H1 (cell line): ENCODE results near the gene COL4A2. TPM values are rescaled to one million over a fixed set of nuclear protein-coding genes. Genes with fewer than 3 reads are reported as not detected.

Source experiments
- CTCF ChIA-PET: fragments of 300-600 bp; sonication (Branson Sonifier 250); formaldehyde crosslinking; loops from one replicate; lab custom pipeline; 2021; ENCODE audit not compliant: partially characterized antibody; lab: Charles Lee
- POLR2A ChIA-PET: fragments of 300-600 bp; sonication (Branson Sonifier 250); formaldehyde crosslinking; loops from one replicate; lab custom pipeline; 2021; ENCODE audit warnings: inconsistent platforms; ENCODE audit not compliant: partially characterized antibody; lab: Charles Lee
- DNase-seq, 2 experiments: peaks; one replicate each; pipeline versions ENCODE4 v3.0.0 to v3.0.0-alpha.2; 2010 to 2022; ENCODE audit warnings: low spot score in 2 of 2, low read depth in 1 of 2, mixed read lengths in 1 of 2
- FAIRE-seq: peaks from 2 replicates; lab custom pipeline; 2011; peaks lifted over from hg19 to GRCh38; lab: Jason Lieb, UNC
- H2AFZ ChIP-seq: 2 replicates; pipeline ENCODE4 v1.8.1; 2012; ENCODE audit warnings: low read length, inconsistent platforms
- H2AK5ac ChIP-seq: 2 replicates; pipeline ENCODE4 v1.6.1; 2013; ENCODE audit warnings: low read depth, low read length
- H2BK120ac ChIP-seq: replicated peaks from 2 replicates; pipeline ENCODE3; 2013; ENCODE audit warnings: low read depth, low read length, inconsistent platforms
- H2BK12ac ChIP-seq: 2 replicates; pipeline ENCODE4 v1.6.1; 2013; ENCODE audit warnings: low read depth, low read length
- H2BK15ac ChIP-seq: 2 replicates; pipeline ENCODE4 v1.6.1; 2013; ENCODE audit warnings: low read length
- H2BK20ac ChIP-seq: 2 replicates; pipeline ENCODE4 v1.6.1; 2013; ENCODE audit warnings: low read length
- H2BK5ac ChIP-seq: 2 replicates; pipeline ENCODE4 v1.6.1; 2013; ENCODE audit warnings: low read depth, low read length
- H3K14ac ChIP-seq: 2 replicates; pipeline ENCODE4 v1.6.1; 2013; ENCODE audit warnings: inconsistent platforms; ENCODE audit not compliant: insufficient read length
- H3K18ac ChIP-seq: 2 replicates; pipeline ENCODE4 v1.6.1; 2013; ENCODE audit warnings: low read length; ENCODE audit errors: extremely low read depth
- H3K23ac ChIP-seq: 2 replicates; pipeline ENCODE4 v1.6.1; 2013; ENCODE audit warnings: inconsistent platforms; ENCODE audit not compliant: insufficient read length
- H3K23me2 ChIP-seq: 2 replicates; pipeline ENCODE4 v1.6.1; 2013; ENCODE audit warnings: low read depth, low read length
- H3K27ac ChIP-seq: 2 replicates; pipeline ENCODE4 v1.6.1; 2011; ENCODE audit warnings: low read depth, low read length, inconsistent platforms
- H3K27me3 ChIP-seq, 4 experiments: replicated peaks in 1 of 4; 1 replicate in 1 of 4; 2 replicates in 3 of 4; pipeline versions ENCODE4 v1.6.1 to v1.8.1; 2011 to 2013; ENCODE audit warnings: low read length in 3 of 4, mild to moderate bottlenecking in 3 of 4, inconsistent platforms in 2 of 4, mixed read lengths in 2 of 4, moderate library complexity in 1 of 4; ENCODE audit not compliant: control insufficient read depth in 3 of 4, insufficient read depth in 3 of 4; ENCODE audit errors: extremely low read depth in 1 of 4
- H3K36me3 ChIP-seq, 4 experiments: 2 replicates each; pipeline versions ENCODE4 v1.6.1 to v1.8.1; 2011 to 2013; ENCODE audit warnings: mild to moderate bottlenecking in 4 of 4, low read length in 3 of 4, moderate library complexity in 2 of 4, control low read depth in 1 of 4, inconsistent platforms in 1 of 4; ENCODE audit not compliant: insufficient read depth in 4 of 4, control insufficient read depth in 2 of 4
- H3K4ac ChIP-seq: replicated peaks from 2 replicates; pipeline ENCODE3; 2013; ENCODE audit warnings: low read length, low read depth, mixed read lengths, inconsistent platforms; ENCODE audit not compliant: insufficient read length
- H3K4me1 ChIP-seq, 4 experiments: replicated peaks in 1 of 4; 1 replicate in 1 of 4; 2 replicates in 3 of 4; pipeline versions ENCODE4 v1.6.1 to v1.8.1; 2011 to 2013; ENCODE audit warnings: low read length in 3 of 4, inconsistent platforms in 2 of 4, mixed read lengths in 1 of 4; ENCODE audit not compliant: insufficient read depth in 4 of 4, control insufficient read depth in 3 of 4
- H3K4me2 ChIP-seq, 2 experiments: 2 replicates each; pipeline versions ENCODE4 v1.6.1 to v1.8.1; 2011 to 2013; ENCODE audit warnings: low read depth in 2 of 2, low read length in 2 of 2, control low read depth in 1 of 2, inconsistent platforms in 1 of 2, mild to moderate bottlenecking in 1 of 2; ENCODE audit not compliant: insufficient read depth in 1 of 2
- H3K4me3 ChIP-seq, 4 experiments: fragments of 200-600, 300-600 bp in 1 of 4; sonication (generic), shearing (Covaris generic), sonication (Bioruptor Twin) in 1 of 4; 2 replicates each; pipeline versions ENCODE4 v1.5.1 to v1.8.1; 2011 to 2016; ENCODE audit warnings: low read length in 4 of 4, low read depth in 3 of 4, control low read depth in 2 of 4, inconsistent platforms in 2 of 4, mild to moderate bottlenecking in 2 of 4, mixed read lengths in 1 of 4, moderate library complexity in 1 of 4; ENCODE audit not compliant: insufficient read depth in 2 of 4; ENCODE audit errors: extremely low read depth in 1 of 4
- H3K56ac ChIP-seq: replicated peaks from 2 replicates; pipeline ENCODE3; 2013; ENCODE audit warnings: low read depth, mild to moderate bottlenecking, mixed read lengths, low read length, inconsistent platforms; ENCODE audit not compliant: insufficient read length
- H3K79me1 ChIP-seq: 2 replicates; pipeline ENCODE4 v1.6.1; 2013; ENCODE audit warnings: low read depth, low read length, control low read depth
- H3K79me2 ChIP-seq, 2 experiments: 2 replicates each; pipeline versions ENCODE4 v1.6.1 to v1.8.1; 2012 to 2013; ENCODE audit warnings: low read length in 2 of 2, mild to moderate bottlenecking in 2 of 2, inconsistent platforms in 1 of 2; ENCODE audit not compliant: insufficient read depth in 2 of 2, control insufficient read depth in 1 of 2
- H3K9ac ChIP-seq, 4 experiments: replicated peaks in 1 of 4; 1 replicate in 1 of 4; 2 replicates in 3 of 4; pipeline versions ENCODE4 v1.6.1 to v1.8.1; 2011 to 2013; ENCODE audit warnings: low read depth in 3 of 4, low read length in 3 of 4, control low read depth in 2 of 4, mild to moderate bottlenecking in 2 of 4, moderate library complexity in 2 of 4, inconsistent platforms in 1 of 4; ENCODE audit errors: extremely low read depth in 1 of 4
- H3K9me3 ChIP-seq, 2 experiments: 2 replicates each; pipeline versions ENCODE4 v1.6.1 to v1.8.1; 2012 to 2013; ENCODE audit warnings: mild to moderate bottlenecking in 2 of 2, moderate library complexity in 2 of 2, control low read depth in 1 of 2, inconsistent platforms in 1 of 2, low read depth in 1 of 2, low read length in 1 of 2, mixed read lengths in 1 of 2; ENCODE audit not compliant: insufficient read depth in 2 of 2
- H4K20me1 ChIP-seq, 2 experiments: replicated peaks in 1 of 2; 2 replicates each; pipeline versions ENCODE3 to v1.8.1; 2011 to 2013; ENCODE audit warnings: inconsistent platforms in 2 of 2, low read length in 2 of 2, mild to moderate bottlenecking in 1 of 2; ENCODE audit not compliant: insufficient read depth in 2 of 2, control insufficient read depth in 1 of 2
- H4K5ac ChIP-seq: 2 replicates; pipeline ENCODE4 v1.6.1; 2013; ENCODE audit warnings: low read length, low read depth, mixed read lengths, inconsistent platforms; ENCODE audit not compliant: insufficient read length
- H4K8ac ChIP-seq: 2 replicates; pipeline ENCODE4 v1.8.0; 2013; ENCODE audit warnings: mild to moderate bottlenecking, moderate library complexity, low read length, inconsistent platforms; ENCODE audit not compliant: insufficient read depth; ENCODE audit errors: extremely low read depth
- H4K91ac ChIP-seq: replicated peaks from 2 replicates; pipeline ENCODE3; 2013; ENCODE audit warnings: low read length, mixed read lengths, inconsistent platforms; ENCODE audit not compliant: insufficient read length
- HDAC2 ChIP-seq, 2 experiments: fragments of 300-600 bp in 1 of 2; sonication (generic) in 1 of 2; IDR thresholded peaks; 2 replicates each; pipeline ENCODE4 v1.6.1; 2011 to 2012; ENCODE audit warnings: low read depth in 2 of 2, low read length in 2 of 2, mild to moderate bottlenecking in 2 of 2, moderate library complexity in 2 of 2, borderline replicate concordance in 1 of 2, inconsistent platforms in 1 of 2
- RAD21 ChIP-seq, 2 experiments: IDR thresholded peaks in 1 of 2; conservative IDR thresholded peaks in 1 of 2; 2 replicates each; pipeline ENCODE4 v1.6.1; 2011; ENCODE audit warnings: low read depth in 2 of 2, low read length in 2 of 2, improper control_type of control experiment in 1 of 2, inconsistent platforms in 1 of 2, mild to moderate bottlenecking in 1 of 2, moderate library complexity in 1 of 2
- SIX5 ChIP-seq: IDR thresholded peaks from 2 replicates; pipeline ENCODE4 v1.6.1; 2011; ENCODE audit warnings: mild to moderate bottlenecking, low read depth, low read length
- WGBS, 2 experiments: shearing (Covaris generic) in 1 of 2; methylation state at CpG; one replicate each; pipeline versions ENCODE4 v1.1.6 to v1.1.7; 2013 to 2015; ENCODE audit warnings: low lambda C conversion rate in 2 of 2, mixed read lengths in 2 of 2, inconsistent platforms in 1 of 2, low coverage in 1 of 2, missing lambda C conversion rate in 1 of 2; ENCODE audit not compliant: insufficient replicate concordance in 2 of 2, insufficient coverage in 1 of 2, insufficient read length in 1 of 2; ENCODE audit errors: extremely low coverage in 1 of 2, missing lambda C conversion rate in 1 of 2; 5-methylcytosine and 5-hydroxymethylcytosine counted together
- polyA plus RNA-seq, 7 experiments: library from polyadenylated mRNA; depleted of rRNA in 3 of 7; stranded (reverse) in 5 of 7; unstranded in 2 of 7; fragments of >200 nt in 5 of 7; fragments of 200-250 nt in 2 of 7; gene quantifications; 1 replicate in 5 of 7; 2 replicates in 1 of 7; 4 replicates in 1 of 7; pipeline versions ENCODE4 v1.2.1 to v1.2.3, GENCODE V29; 2011 to 2013; ENCODE audit warnings: missing spikeins in 2 of 7, mixed read lengths in 2 of 7
- total RNA-seq: library from RNA; stranded (reverse); fragmentation: NEBNext Ultra II Directional; extraction: Animal tissue kit (Norgen Biotek cat#: 25700); gene quantifications from 2 replicates; pipeline ENCODE4 v1.2.1, GENCODE V29; 2021

The COL4A2 gene
- total and polyA plus RNA-seq, 2 of the 8 experiments (the other 6 are each of a cell fraction or from before 2014, with no cell fraction given): 80.4 to 87.3 TPM

- no peak overlapping the region for H3K18ac ChIP-seq
- H4K5ac ChIP-seq: no peak overlapping the region
- H3K4me2 ChIP-seq: no peak overlapping the region
- no peak overlapping the region for H3K56ac ChIP-seq
- H3K9me3 ChIP-seq: no peaks in the 10 kb centered on the region
- no peaks in the 10 kb centered on the region for H3K23me2 ChIP-seq
- H3K36me3 ChIP-seq: no peaks in the 10 kb centered on the region; a peak in 1 of 8 replicates
- H3K14ac ChIP-seq: no peak overlapping the region
- H3K23ac ChIP-seq: no peak overlapping the region
- peaks cover 0 to 2% of the 10 kb centered on the region in 2 experiments for H4K20me1 ChIP-seq
- H2AFZ ChIP-seq: no peak overlapping the region
- H2BK15ac ChIP-seq: no peak overlapping the region
- no peak for FAIRE-seq
- H3K9ac ChIP-seq: no peak overlapping the region
- ChIA-PET CTCF (interaction anchor here (0.8 to 1.8 kb wide), 3 partner anchors 8 to 33 kb away, joined by 3 to 4 read pairs (median 4); no protein-coding TSS in a partner anchor), POLR2A (interaction anchor here (1.4 to 1.6 kb wide), 2 partner anchors 14 to 21 kb away, joined by 4 to 7 read pairs; no protein-coding TSS in a partner anchor)
- H4K8ac ChIP-seq: no peak overlapping the region
- no peaks in the 10 kb centered on the region for H3K79me2 ChIP-seq
- no peak overlapping the region for H2BK5ac ChIP-seq
- H4K91ac ChIP-seq: no peak overlapping the region
- no peak overlapping the region for H3K4me3 ChIP-seq
- DNase-seq: no peak
- H2BK20ac ChIP-seq: no peak overlapping the region
- 0 out of 2 replicates have a peak overlapping the region, but pooled peaks have one; percentile 18 for H2AK5ac ChIP-seq
- H2BK12ac ChIP-seq: no peak overlapping the region
- H2BK120ac ChIP-seq: no peak overlapping the region
- H3K4ac ChIP-seq: no peak overlapping the region
- peaks cover 8 to 18% (median 11%) of the 10 kb centered on the region in 4 experiments for H3K4me1 ChIP-seq
- H3K79me1 ChIP-seq: 0 out of 2 replicates have a peak, but pooled peaks cover 3% of the 10 kb centered on the region
- H3K27ac ChIP-seq: no peak overlapping the region
- no peaks in the 10 kb centered on the region for H3K27me3 ChIP-seq
- 88% methylated on average over 18 of the region's 21 CpGs; no CpG with 5 or more reads in 1 of the 2 experiments for WGBS, 2 experiments
- TF ChIP-seq SIX5 (no peak), RAD21 (IDR thresholded peaks at IDR 0.05 in 1 of 2, conservative IDR thresholded peaks at IDR 0.05 in 1 of 2; ENCODE audit: low read depth in 2 of 2, low read length in 2 of 2) (no peak), HDAC2 (IDR thresholded peaks at IDR 0.05; ENCODE audit: borderline replicate concordance in 1 of 2, low read depth in 2 of 2, low read length in 2 of 2) (no peak)
Observed at GRCh38 chr13:110329798-110330461, 22.8 kb downstream of the COL4A2 start.
